Hematopoietic multipotent progenitor cell treated with erythropoietin and hydrocortisone succinate and interleukin-3 and kit ligand, for 17 days (in vitro differentiated cells): ENCODE data around the gene RBM43.
"Not testable (repeated sequence)": the region's sequence is repeated elsewhere in the genome, so short reads cannot be mapped to it uniquely, and the experiment has no call there.

Experiments used
- DNase-seq: peaks from one replicate; pipeline ENCODE4 v3.0.0-alpha.2; 2015; ENCODE audit warnings: low spot score

Gene RBM43

GRCh38 chr2:151261231-151261976 is at the start of gene RBM43:
Gene RBM43 (minus strand): TSS chr2:151261863. CDS start chr2:151261727, 136 bp downstream.
- peak; percentile 73 for DNase-seq

DNA sequence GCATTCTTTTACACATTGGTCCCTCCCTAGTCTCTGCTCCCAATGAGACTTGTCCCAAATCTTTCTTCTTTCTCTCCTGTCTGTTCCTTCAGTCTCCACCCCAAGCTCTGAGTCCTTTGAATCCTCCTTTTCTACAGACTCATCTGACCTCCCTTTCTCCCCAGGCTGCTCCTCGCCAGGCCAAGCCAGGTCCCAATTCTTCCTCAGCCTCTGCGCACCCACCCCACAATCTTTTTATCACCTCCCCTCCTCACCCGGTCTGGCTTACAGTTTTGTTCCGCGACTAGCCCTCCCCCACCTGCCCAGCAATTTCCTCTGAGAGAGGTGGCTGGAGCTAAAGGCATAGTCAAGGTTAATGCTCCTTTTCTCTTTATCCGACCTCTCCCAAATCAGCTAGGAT is 48.6 kb upstream of the RBM43 start:
- DNase-seq = not testable (repeated sequence)

DNA sequence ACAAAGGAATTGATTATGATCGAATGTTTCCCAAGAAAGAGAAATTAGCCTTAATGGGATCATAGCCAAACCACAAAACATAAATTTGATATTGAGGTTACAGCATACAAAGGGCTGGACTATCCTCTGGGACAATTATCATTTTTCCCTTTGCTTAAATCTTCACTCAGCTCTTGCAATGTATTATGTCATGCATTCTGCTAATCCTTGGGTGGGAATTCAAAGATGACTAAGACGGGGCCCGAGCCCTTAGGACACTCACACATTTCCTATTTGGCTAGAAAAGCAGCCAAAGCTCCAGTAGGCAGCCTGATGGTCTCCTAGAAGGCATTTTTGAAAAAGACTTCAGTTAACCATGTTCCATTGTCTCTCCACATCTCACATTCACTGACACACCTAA is 45.0 kb upstream of the RBM43 start:
- no peak for DNase-seq

DNA sequence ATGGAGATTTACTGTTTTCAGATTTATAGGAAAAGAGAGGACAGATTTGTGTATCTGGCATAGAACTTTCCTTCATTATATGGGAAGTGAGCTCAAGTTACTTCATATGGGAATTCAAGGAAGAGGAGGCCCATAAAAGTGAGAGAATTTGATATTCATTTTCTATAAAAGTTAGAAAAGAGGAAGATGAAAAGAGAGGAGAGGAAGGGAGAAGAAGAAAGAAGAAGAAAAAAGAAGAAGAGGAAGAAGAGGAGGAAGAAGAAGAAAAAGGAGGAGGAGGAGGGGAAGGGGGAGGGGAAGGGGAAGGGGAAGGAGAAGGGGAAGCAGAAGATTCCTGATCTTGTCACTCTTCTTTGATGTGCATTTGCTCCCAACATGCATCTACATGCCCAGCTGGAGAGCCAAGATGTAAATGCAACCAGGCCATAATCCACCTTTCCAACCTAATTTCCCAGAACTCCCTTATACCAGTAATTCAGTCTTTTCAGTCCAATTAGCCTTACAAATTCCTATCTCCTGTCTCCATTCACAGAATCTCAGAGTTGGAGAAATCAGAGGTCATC is 43.5 kb upstream of the RBM43 start:
- no peak for DNase-seq

DNA sequence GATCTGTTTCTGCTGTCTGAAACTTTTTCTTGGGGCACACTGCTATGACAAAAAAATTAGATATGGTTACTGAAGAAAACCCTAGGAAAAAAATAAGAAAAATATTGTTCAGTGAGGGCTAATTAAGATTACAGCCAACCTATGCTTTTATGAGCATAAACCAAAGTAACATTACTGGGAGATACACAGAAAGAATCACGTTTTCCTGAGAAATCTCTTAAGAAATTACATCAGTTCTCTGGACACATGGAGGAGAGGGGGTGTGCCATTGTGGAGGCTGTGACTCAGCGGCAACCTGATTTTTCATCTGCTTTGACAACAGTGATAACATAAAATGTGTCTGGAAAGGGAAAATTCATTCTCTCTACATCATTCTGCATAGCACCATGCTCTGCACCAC is 41.2 kb upstream of the RBM43 start:
- no peak for DNase-seq

GRCh38 chr2:151302404-151302803 is 40.7 kb upstream of the RBM43 start:
- no peak for DNase-seq

GRCh38 chr2:151299920-151300539 is 38.4 kb upstream of the RBM43 start:
- DNase-seq = no peak

DNA sequence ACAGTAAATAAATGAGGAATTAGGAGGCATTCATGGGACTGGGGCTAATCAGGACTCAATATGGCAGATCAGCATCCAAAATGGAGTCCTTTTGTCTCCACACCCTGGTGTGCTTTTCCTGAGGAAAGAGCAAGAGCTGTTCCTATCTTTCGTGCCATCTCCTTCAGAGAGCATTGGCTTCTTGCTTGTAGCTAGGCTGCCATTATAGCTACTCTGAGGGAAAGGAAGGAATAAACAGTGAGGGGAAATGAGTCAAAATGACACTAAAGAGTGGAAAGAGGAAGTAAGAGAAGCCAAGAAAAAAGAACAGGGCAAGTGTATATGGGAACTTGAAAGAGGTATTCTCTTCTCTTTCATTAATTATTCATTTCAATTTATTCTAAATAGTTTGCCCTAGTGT is 36.2 kb upstream of the RBM43 start:
- DNase-seq = no peak

GRCh38 chr2:151295926-151296325 is 34.3 kb upstream of the RBM43 start:
- not testable (repeated sequence) for DNase-seq

DNA sequence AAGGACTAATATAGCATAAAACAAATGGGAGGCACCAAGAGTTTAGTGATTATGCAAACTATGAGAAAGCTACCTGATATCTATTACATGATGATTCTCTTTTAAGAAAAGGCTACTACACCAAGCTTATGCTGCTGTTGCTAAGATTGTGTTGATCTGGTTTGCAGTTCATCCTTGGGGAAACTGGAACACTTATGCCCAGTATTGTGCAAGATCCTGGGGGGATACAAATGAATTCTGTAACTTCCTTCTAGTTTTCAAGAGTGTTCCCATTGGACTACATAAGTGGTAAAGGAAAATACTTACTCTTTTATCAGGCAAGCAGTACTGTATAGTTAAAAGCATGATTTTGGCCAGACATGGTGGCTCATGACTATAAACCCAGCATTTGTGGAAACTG is 30.9 kb upstream of the RBM43 start:
- no peak for DNase-seq

GRCh38 chr2:151292141-151292540 is 30.5 kb upstream of the RBM43 start:
- peak; percentile 58 for DNase-seq

DNA sequence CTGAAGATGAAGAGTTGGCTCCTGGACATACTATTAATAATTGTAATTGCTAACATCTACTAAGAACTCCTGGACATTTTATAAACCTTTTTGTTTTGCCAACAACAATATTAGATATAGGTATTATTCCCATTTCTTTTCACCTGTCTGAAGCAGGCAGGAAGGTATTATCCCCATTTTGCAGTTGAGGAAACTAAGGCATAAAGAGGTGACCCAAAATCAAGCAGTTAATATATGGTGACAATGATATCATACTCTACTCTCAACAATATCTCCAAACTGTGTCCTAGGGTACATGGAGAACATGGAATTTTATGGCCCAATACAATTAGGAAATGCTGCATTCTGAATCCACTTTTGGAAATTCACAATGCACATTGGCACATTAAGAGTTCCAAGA is 29.6 kb upstream of the RBM43 start:
- no peak for DNase-seq

DNA sequence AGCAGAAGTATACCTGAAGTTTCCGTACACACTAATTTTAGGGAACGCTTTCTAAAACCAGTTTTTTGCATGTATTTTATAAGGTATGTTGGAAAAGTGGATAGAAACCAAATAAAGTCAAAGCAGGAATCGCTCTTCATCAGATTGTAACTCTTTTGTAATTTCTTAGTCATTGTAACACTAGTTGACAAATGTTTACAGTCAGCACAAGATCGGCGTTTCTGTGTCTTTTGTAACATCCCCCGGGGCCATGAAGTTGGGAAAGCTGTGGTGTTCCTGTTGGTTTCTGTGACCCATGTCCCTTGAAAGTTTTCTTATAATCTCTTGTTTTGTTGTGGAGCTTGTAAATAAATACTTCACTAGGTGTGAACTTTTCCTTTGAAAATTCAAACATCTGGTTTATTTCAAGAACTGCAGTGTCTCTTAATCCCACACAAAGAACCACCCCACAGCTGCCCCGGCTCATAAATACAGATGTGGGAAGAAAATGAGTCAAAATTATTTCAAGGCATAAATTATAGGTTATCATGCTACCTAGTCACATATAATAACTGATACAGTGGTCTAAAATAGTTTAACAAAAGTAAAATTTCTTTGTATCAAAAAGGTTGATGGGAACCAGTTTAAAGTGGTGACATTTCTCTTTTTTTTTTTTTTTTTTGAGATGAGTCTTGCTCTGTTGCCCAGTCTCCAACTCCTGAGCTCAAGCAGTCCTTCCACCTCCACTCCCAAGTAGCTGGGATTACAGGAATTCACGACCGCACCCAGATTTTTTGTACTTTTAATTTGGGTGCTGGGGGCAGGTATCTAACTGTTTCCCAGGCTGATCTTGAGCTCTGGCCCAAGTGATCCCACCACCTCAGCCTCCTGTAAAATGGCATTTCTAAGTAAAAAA is 28.6 kb upstream of the RBM43 start:
- peak; percentile 78 for DNase-seq

DNA sequence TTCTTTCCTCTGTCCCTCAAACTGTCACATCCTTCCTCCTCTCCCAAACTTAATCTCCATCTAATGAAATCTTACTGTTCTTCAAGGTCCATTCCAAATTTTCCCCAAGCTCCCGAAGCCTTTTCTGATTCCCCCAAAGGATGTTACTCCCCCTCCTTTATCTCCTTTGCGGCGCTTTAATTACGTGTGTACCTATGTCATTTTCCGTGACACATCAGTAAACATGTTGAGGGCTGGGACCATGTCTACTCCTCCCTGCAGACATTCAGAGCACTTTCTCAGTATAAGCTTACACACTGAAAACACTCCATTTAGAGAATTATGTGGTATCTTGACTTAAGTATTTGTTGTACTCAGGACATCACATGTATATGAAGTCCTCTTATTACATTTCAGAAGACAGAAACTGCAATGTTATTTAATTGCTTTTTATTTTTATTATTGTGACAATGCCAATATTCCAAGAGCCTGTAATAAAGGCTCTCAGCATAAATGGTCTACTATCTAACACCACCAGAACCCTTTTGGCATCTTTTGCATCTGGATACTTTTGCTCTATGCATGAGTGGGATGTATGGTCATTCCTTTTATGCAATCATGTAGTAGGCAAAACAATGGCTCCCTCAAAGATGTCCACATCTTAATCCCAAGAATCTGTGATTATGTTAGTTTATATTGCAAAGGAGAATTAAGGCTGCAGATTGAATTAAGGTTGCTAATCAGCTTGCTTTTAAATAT is 26.0 kb upstream of the RBM43 start:
- peak; percentile 41 for DNase-seq

DNA sequence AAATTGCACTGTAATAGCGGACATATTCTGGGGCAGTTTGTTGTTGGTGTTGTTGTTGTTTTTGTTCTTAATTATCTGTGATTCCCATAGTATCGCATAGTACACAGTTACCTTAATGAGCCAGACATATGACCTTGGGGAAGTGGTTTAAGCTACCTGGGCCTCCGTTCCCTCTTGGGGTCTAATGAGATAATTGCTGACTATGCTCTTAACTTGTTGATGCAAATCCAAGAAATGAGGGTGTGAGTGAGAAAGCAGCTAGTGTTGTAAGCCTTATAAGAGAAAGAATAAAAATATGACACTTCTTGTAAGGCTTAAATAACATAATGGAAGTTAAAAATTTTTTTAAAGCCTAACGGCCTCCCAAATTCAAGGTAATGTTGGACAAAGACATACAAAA is 20.7 kb upstream of the RBM43 start:
- no peak for DNase-seq

DNA sequence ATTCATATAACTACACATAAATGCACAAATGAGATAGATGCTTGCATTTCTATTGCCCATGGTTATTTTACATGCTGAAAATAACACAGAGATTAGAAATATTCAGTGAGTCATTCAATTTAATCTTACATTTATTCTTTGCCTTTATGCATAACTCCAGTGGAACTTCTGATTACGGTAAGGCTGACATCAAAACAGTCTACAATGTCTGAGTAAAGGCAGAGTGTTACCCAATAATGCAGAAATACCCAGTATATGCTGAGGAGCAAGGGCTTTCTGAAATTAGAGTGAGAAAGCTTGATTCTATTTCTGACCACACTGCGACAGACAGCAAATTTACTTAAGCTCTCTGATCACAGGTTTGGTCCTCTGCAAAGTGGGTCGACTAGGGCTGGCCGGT is 18.6 kb upstream of the RBM43 start:
- no peak for DNase-seq

GRCh38 chr2:151278487-151278886 is 16.8 kb upstream of the RBM43 start:
- DNase-seq = no peak

DNA sequence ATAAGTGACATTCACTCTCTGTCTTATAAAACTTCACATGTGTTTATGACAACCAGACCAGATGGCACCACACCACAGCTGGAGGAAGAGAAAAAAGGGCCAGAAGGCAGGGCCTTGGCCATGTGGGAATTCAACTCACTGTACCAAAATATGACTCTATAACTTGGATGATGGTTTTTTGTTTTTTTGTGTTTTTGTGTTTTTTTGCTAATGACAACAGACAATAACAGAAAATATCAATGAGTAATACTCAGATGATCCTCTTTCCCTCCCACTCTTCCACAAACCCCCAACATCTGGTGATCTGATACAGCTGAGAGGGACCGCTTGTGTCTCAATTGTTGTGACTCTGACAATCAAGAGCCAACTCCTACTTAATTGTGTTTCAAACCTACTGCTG is 15.4 kb upstream of the RBM43 start:
- no peak for DNase-seq

DNA sequence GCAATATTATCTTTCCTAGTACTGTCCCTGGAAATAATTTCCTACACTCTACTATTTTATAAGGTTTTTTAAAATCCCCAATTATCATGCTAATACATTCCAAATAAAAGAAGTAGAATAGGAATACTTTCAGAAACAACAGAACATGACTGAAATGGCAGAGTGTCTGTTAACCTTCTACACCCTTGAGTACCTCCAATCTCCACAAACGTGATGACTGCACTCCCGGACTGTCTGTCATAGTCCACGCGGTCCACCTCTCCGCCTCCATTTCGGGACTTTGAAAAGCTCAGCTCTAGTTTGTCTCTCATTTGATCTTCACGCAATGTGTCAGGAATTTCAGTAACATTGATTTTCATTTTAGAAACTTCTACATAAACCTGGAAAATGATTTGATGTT is 13.6 kb upstream of the RBM43 start:
- DNase-seq = no peak

DNA sequence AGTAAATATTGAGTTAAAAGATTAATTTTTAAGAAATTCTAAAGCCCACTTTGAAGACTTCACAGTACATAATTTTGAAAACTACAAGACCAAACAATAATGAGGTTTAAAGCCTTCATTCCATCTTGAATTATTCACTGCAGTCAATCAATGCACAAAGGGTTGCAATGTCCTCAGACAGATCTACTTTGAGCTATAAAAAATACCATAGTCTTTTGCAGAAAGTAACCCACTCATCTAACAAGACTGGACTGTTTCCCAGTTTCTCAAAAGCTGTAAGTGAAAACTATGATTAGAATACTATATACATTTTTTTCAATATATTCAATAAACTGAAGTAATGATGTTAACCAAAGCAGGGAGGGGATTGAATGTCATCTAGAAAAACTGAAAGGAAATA is 10.2 kb upstream of the RBM43 start:
- DNase-seq = no peak

DNA sequence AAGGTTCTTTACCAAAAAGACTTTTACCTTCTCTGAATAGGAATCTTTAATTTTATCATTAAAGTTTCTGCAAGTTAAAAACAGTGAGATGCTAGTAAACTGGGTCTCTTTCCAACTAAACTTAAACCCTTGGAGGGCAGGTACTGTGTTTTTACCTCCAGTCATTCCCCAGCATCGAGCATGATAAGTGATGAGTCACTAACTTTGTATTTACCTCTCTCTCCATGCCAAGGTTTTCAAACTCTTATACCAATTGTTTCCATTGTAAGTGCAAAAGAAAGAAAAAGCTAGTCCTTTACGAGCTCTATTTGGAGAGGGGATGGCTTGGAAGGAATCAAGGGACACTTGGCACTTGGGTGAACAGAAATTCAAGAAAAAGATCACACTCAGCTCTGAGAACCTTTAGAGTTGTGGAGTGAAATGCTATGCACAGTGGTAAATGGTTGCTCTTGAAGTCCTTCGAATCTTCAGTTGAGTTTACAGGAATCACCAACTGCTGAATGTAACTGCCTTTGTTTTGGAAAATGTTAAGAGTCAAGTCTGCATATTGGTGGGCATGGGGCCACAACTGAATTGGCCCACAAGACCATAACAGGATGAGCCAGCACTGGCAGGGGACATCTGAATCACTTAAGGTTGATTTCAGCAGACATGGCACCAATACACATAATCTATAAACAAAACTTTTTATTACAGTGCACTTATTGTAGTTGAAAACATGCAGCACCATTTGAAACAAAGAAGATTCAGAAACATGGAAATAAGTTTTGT is 8.3 kb upstream of the RBM43 start:
- DNase-seq = no peak
